ENCODE data around the gene CRAMP1. TPM values are rescaled to one million over a fixed set of nuclear protein-coding genes. Genes with fewer than 3 reads are reported as not detected.

CRAMP1 gene
- total RNA-seq, 4 donors from 2014 or later, result 11.6 to 30.6 (median 17.8) TPM

DNA sequence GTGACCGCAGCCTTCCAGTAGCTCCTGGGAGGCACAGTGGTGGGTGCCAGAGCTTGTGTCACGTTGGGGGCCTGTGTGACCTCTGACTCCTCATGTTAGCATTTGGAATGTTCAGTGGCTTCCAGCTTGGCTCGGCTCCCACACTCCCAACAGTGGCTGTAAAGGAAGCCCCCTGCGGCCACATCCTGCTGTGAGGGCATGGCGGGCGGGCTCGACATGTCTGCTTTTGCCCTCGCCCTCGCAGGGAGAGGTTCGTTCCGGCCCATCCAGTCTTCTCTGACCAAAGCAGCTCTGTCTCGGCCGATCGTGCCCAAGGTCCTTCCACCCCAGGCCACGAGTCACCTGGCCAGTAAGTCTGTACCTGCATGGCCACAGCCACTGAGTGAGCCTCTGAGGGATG lies 53.7 kb downstream of the CRAMP1 start:
- Histone ChIP-seq H3K27me3 (no peaks in the 10 kb centered on the region), H3K27ac (no peak overlapping the region), H3K36me3 (peaks cover 8 to 100% (median 56%) of the 10 kb centered on the region in 3 donors), H3K4me3 (no peak overlapping the region), H3K4me1 (no peaks in the 10 kb centered on the region), H3K9me3 (no peaks in the 10 kb centered on the region)
- WGBS, 2 donors, result 87 to 91% methylated on average over 15 of the region's 15 CpGs
- no peak for TF ChIP-seq POLR2A (IDR thresholded peaks at IDR 0.05)
- DNase-seq (ENCODE audit: low spot score in 2 of 2), result no peak

DNA sequence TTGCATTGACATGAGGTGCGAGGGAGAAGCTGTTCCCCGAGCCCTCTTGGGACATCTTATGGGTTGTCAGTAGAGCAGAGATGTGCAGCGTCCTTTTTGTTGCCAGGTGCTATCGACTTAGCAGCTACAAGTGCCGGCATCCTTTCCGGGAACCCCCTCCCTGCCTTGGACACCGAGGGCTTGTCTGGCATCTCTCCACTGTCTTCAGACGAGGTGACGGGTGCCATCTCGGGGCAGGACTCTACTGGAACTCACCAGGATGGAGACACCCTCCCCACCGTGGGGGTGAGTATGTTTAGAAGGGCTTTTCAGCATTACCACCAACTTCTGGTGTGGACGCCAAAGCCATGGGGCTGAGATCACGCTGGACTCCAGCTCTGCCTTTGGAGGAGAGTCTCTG lies 54.2 kb downstream of the CRAMP1 start:
- WGBS, 2 donors, result 90 to 94% methylated on average over 13 of the region's 13 CpGs
- no peak for DNase-seq (ENCODE audit: low spot score in 2 of 2)
- no peak overlapping the region for H3K4me3 ChIP-seq
- no peak for TF ChIP-seq EP300 (IDR thresholded peaks at IDR 0.05)
- no peak for TF ChIP-seq POLR2A (IDR thresholded peaks at IDR 0.05)
- TF ChIP-seq, protein P1, sequence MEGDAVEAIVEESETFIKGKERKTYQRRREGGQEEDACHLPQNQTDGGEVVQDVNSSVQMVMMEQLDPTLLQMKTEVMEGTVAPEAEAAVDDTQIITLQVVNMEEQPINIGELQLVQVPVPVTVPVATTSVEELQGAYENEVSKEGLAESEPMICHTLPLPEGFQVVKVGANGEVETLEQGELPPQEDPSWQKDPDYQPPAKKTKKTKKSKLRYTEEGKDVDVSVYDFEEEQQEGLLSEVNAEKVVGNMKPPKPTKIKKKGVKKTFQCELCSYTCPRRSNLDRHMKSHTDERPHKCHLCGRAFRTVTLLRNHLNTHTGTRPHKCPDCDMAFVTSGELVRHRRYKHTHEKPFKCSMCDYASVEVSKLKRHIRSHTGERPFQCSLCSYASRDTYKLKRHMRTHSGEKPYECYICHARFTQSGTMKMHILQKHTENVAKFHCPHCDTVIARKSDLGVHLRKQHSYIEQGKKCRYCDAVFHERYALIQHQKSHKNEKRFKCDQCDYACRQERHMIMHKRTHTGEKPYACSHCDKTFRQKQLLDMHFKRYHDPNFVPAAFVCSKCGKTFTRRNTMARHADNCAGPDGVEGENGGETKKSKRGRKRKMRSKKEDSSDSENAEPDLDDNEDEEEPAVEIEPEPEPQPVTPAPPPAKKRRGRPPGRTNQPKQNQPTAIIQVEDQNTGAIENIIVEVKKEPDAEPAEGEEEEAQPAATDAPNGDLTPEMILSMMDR (IDR thresholded peaks at IDR 0.05), result no peak
- H3K9me3 ChIP-seq, result no peaks in the 10 kb centered on the region
- no peaks in the 10 kb centered on the region for H3K27me3 ChIP-seq
- no peaks in the 10 kb centered on the region for H3K4me1 ChIP-seq
- H3K36me3 ChIP-seq, result peaks cover 8 to 100% (median 61%) of the 10 kb centered on the region in 3 donors
- H3K27ac ChIP-seq, result no peak overlapping the region

DNA sequence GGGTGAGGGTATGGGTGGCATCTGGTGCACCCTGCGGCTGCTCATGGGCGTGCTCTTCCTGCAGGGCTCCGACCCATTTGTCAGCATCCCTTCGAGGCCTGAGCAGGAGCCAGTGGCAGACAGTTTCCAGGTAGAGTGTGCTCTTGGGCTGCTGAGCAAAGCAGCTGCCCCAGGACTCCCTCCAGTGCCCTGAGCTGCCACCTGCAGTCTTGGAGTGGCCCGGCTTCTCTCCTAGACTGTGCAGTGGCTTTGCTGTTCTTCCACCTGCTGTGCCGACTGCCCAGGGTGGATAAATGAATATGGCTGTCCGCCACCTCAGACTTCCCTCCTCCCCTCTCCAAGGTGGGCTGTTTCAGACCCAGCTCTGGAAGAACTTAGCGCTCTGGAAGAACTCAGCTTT lies 55.1 kb downstream of the CRAMP1 start:
- no peak for DNase-seq (ENCODE audit: low spot score in 2 of 2)
- Histone ChIP-seq H3K4me3 (no peak overlapping the region), H3K36me3 (peaks cover 6 to 100% (median 65%) of the 10 kb centered on the region in 3 donors), H3K27ac (no peak overlapping the region), H3K4me1 (no peaks in the 10 kb centered on the region), H3K9me3 (no peaks in the 10 kb centered on the region), H3K27me3 (no peaks in the 10 kb centered on the region)
- 86 to 93% methylated on average over 6 of the region's 8 CpGs for WGBS, 2 donors
- TF ChIP-seq EP300 (IDR thresholded peaks at IDR 0.05) (no peak), POLR2A (IDR thresholded peaks at IDR 0.05) (no peak)
- TF ChIP-seq, protein P1 (IDR thresholded peaks at IDR 0.05), result no peak

DNA sequence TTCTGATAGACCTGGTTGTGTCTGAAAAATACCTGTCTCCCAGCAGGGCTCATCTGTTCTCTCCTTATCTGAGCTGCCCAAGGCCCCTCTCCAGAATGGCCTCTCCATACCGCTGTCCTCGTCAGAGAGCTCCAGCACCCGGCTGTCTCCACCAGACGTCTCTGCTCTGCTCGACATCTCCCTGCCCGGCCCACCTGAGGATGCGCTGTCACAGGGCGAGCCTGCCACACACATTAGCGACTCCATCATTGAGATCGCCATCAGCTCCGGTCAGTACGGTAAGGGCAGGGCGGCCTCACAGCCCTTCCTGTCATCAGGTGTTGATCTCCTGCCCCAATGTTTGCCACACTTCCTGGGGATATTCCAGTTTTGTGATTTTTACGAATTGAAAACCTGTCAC lies 55.8 kb downstream of the CRAMP1 start:
- Histone ChIP-seq H3K4me1 (no peaks in the 10 kb centered on the region), H3K9me3 (no peaks in the 10 kb centered on the region), H3K27ac (no peak overlapping the region), H3K36me3 (peaks cover 2 to 100% (median 58%) of the 10 kb centered on the region in 3 donors), H3K27me3 (no peaks in the 10 kb centered on the region), H3K4me3 (no peak overlapping the region)
- TF ChIP-seq POLR2A (IDR thresholded peaks at IDR 0.05), result no peak
- TF ChIP-seq EP300 (IDR thresholded peaks at IDR 0.05), result no peak
- TF ChIP-seq, protein P1 (IDR thresholded peaks at IDR 0.05), result no peak
- DNase-seq (ENCODE audit: low spot score in 2 of 2), result no peak
- WGBS, 2 donors, result 91 to 92% methylated on average over 14 of the region's 14 CpGs

DNA sequence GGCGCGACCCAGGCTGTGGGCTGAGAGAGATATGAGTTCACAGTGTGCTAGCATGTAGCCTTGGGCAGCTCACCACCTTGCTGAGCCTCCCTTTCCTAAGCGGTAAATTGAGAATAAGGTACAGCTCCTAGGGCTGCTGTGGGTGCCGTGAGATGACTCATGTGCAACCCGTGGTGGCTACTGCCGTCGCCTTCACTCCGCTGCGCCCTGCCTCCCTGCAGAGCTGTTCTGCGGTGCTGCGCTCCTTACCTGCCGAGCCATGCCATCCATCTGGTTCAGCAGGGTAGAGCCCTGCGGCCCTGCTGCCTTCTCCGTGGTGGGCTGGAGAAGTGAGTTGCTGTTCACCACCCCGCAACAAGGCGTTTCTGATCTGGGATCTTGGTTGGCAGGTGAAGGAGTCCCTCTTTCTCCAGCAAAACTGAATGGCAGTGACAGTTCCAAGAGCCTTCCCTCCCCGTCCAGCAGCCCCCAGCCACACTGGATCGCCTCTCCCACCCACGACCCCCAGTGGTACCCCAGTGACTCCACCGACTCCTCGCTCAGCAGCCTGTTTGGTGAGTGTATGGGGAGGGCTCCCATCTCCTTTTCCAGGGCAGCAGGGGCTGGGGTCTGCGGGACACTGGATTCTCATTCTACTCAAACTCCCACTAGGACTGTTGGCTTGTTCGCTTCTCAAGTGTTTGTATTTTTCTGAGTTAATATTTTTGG lies 56.6 kb downstream of the CRAMP1 start:
- peaks cover 2 to 100% (median 56%) of the 10 kb centered on the region in 3 donors for H3K36me3 ChIP-seq

More for the DNA sequence above, 56.6 kb downstream of the CRAMP1 start:
- no peak for DNase-seq (ENCODE audit: low spot score in 2 of 2)
- H3K4me1 ChIP-seq, result no peaks in the 10 kb centered on the region
- no peaks in the 10 kb centered on the region for H3K9me3 ChIP-seq
- H3K4me3 ChIP-seq, result no peak overlapping the region
- TF ChIP-seq EP300 (IDR thresholded peaks at IDR 0.05) (no peak), POLR2A (IDR thresholded peaks at IDR 0.05) (no peak)
- TF ChIP-seq, protein P1 (IDR thresholded peaks at IDR 0.05), result no peak
- H3K27ac ChIP-seq, result no peak overlapping the region
- 93 to 95% methylated on average over 19 to 23 of the region's 23 CpGs for WGBS, 2 donors
- H3K27me3 ChIP-seq, result no peaks in the 10 kb centered on the region

Measured in tibial nerve (tissue), 4 donors.